Bronchial epithelial cell (primary cell): Measurements from ENCODE around the gene HSPA12B. TPM values are rescaled to one million over a fixed set of nuclear protein-coding genes. Genes with fewer than 3 reads are reported as not detected.

Experiments used
- DNase-seq: peaks from one replicate; pipeline ENCODE4 v3.0.0-alpha.2; 2010; ENCODE audit warnings: low read depth
- FAIRE-seq: peaks from 2 replicates; lab custom pipeline; 2011; peaks lifted over from hg19 to GRCh38; lab: Jason Lieb, UNC
- H3K27me3 ChIP-seq: 2 replicates; pipeline ENCODE4 v1.5.1; 2011; ENCODE audit warnings: low read length; ENCODE audit not compliant: control insufficient read depth, insufficient read depth
- H3K36me3 ChIP-seq: 2 replicates; pipeline ENCODE4 v1.5.1; 2011; ENCODE audit warnings: low read length; ENCODE audit not compliant: control insufficient read depth, insufficient read depth
- H3K4me3 ChIP-seq: 2 replicates; pipeline ENCODE4 v1.5.1; 2011; ENCODE audit warnings: mild to moderate bottlenecking, low read depth, low read length, control low read depth
- CTCF ChIP-seq: IDR thresholded peaks from 2 replicates; pipeline ENCODE4 v1.5.1; 2011; ENCODE audit warnings: mild to moderate bottlenecking, moderate library complexity, low read length, control low read depth, inconsistent platforms; ENCODE audit not compliant: insufficient read depth, severe bottlenecking
- total RNA-seq: library from RNA; depleted of rRNA; stranded (reverse); fragments of >200 nt; gene quantifications from 2 replicates; pipeline ENCODE4 v1.2.1, GENCODE V29; 2014

Gene HSPA12B
- total RNA-seq, 1 donor from 2014 or later: not detected

DNA sequence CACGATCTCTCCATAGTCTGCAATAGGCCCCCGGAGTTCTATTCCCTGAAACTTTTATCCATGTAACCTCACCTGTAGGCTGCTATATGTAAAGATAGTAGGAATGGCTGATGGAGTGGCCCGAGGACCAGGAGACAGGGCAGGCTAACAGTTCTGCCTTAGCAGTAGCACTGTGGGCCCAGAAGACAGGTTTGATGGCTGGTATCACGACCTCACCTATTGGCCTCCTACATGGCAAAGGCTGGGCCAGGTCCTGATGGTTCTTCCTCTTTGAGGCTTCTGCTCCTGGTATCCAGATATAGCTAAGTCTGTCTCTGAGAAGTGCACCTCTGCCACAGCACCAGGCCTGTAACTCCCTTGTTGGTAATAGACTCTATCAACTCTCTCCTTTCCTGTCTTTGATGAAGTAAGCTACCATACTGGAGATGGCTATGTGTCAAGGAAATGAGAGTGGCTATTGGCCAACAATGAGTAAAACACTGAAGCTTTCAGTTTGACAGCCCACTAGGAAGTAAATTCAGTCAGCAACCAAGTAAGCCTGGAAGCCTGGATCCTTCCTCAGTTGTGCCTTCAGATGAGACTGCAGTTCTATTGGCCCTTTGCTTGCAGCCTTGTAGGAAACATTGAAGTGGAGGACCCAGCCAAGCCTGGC, 43.1 kb downstream of the HSPA12B start:
- FAIRE-seq (peak; percentile 52), DNase-seq (no peak)
- no peak for TF ChIP-seq CTCF
- Histone ChIP-seq H3K27me3 (peaks cover 3% of the 10 kb centered on the region), H3K36me3 (no peaks in the 10 kb centered on the region), H3K4me3 (no peak overlapping the region)

GRCh38 chr20:3777381-3777715, 44.9 kb downstream of the HSPA12B start:
- Histone ChIP-seq H3K27me3 (peaks cover 3% of the 10 kb centered on the region), H3K4me3 (peak overlapping the region; percentile 43), H3K36me3 (no peaks in the 10 kb centered on the region)
- TF ChIP-seq CTCF: no peak
- FAIRE-seq (no peak), DNase-seq (no peak)

DNA sequence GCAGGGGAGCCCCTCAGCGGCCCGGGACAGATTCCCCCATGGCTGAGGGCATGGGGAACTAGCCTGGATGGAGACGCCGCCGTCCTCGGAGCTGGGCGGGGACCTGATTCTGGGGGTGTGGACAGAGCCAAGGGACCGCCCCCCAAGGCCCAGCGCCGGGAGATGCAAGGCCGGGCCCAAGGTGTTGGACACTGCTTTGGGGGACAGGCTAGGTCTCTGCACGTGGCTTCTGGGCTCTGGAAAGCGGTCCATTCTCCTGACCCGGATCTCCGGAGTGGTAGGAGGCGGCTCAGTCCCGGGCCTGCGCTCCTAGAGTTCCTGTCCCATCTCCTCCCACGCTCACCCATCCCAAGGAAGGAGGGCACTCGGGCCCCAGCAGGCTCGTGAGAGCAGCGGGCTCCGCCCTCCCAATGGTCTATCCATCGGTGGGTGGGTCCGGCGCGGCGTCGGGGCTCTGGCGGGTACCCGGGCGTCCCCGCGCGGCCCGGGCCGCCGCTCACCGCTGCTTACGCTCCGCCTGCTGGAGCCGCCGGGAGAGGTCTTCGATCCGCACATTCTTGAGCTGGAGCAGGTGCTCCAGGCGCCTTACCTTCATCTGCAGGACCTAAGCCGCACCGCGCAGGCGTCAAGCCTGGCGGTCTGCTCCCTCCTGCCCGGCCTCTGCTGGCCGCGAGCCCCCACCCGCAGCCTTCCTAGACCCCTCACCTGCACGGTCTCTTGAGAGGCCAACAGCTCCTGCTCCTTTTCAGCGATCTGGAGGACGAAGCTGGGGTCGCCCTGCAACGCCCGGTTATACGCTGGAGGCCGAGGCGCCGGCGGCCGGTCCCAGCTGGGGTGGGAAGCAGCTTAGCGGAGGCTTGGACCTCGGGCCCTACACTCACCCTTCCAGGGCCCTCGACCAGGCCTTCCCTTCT, 45.5 kb downstream of the HSPA12B start:
- FAIRE-seq (no peak), DNase-seq (peak; percentile 26)
- Histone ChIP-seq H3K27me3 (peaks cover 3% of the 10 kb centered on the region), H3K36me3 (no peaks in the 10 kb centered on the region), H3K4me3 (peak overlapping the region; percentile 43)
- TF ChIP-seq CTCF: peak; percentile 14

DNA sequence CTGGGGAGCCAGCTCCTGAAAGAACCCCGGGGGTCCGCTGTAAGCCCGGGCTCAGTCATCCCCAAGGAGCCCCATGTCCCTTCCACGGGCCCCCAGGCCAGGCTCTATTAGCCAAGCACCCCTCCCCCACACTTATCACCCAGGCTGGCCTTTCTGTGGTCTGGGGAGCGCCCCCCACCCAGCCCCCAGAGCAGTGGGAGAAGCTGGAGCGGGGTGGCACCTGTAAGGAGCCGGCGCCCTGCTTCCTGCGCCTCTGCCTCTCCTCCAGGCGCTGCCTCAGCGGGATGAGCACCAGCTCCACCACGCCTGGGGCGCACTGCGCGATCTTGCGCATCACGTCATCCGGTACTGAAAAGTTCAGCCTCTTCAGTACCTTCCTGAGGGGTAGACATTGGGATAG, 46.5 kb downstream of the HSPA12B start:
- no peak for FAIRE-seq
- H3K4me3 ChIP-seq: no peak overlapping the region
- no peak for DNase-seq
- peaks cover 3% of the 10 kb centered on the region for H3K27me3 ChIP-seq
- TF ChIP-seq CTCF: no peak
- H3K36me3 ChIP-seq: no peaks in the 10 kb centered on the region

DNA sequence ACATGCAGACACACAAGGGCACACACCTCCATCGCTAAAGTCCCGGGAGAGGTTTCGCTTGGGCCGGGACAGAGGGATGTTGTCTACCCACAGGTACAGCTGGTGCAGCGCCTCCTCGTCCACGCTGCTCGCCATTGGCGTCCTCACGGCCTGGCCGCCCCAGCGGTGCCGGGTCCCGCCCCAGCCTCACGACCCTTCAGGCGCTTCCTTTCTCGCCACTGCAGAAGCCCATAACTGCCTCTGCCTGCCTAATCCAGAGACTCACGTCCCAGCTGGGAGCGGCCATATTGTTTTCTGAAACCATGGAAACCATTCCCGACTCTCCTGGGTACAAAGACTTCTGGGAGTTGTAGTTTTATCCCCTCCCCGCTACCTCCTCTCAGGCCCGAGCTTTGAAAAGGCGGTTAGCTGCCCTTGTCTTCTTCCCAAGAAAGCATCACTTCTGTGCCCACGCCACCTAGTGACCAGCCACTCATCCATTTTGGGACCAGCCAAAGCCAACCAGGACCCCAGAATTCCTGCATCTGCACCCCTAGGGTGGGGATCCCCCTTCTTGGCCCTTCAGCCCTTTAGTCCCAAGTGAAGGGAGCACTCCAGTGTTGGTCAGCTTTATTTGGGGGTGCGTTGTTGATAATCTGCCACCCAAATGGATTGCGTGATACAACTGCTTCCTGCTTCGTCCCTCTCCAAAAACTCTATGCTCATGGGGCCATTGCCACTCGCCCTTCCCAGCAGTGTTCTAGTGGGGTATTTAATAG, 48.8 kb downstream of the HSPA12B start, which contains the start of gene SPEF1:
TSS of gene SPEF1 (minus strand) at position 296 of the 758 bp plus-strand sequence. CDS start at position 135, 161 bp downstream.
- TF ChIP-seq CTCF: peak; percentile 50
- peak; percentile 92 for DNase-seq
- H3K36me3 ChIP-seq: peaks cover 5% of the 10 kb centered on the region
- H3K27me3 ChIP-seq: peaks cover 3% of the 10 kb centered on the region
- peak; percentile 93 for FAIRE-seq
- peak within 1 kb of the TSS; percentile 25 for H3K4me3 ChIP-seq
